ENCODE results near the gene ARID5B.

ARID5B gene

DNA sequence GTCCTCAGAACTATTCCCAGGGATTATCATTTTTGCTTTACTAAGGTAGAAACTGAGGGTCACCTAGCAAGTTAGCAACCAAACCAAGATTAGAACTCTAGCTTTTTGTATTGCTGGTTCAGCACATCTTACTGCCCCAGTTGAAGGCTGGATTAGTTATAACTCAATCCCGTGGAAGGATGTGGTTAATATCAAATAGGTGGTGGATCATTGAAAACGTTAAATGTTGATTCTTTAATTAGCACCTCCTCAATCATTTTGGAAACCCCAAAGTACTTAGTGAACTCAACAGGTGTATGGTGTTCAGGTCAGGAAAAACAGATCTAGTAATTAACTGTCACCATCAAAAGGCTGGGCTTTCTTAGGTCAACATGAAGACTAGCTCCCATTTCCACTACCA, 152.4 kb downstream of the ARID5B start:
- no peak for DNase-seq (ENCODE audit: low read depth)

DNA sequence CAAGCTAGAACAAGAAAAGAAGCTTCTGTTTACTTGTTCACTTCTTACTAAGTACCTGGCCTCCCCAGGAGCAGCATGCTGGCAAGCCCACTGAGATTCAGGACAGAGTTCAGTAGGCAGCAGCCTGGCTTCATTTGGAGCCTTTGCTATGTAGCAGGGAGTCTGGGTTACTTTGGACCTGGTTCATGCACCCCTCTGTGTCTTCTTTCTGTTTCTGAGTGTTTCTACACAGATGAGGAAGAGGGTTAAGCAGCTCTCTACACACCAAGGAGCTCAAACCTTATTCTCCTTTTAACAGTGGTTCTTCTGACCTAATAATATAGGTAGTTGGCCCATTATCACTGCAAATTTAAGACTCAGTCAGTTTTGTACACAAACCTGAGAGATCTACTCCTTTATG, 152.9 kb downstream of the ARID5B start:
- DNase-seq (ENCODE audit: low read depth): no peak

DNA sequence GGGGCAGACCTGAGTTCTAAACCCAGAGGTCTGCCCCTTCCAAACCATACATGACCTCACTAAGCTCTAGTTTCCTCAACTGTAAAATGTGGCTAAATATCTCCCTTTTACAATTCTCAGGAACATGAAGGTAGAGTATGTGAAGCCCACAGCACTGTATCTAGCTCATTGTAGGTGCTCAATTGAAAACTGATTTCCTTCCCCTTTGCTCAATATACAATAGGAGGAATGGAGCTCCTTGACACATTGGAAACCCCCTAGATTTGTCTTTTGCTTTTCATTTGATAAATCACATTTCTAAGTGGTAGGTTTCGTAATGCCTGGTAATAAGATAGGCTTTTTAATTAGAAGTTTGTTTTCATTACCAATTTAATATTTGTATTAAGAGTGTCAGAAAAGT, 153.3 kb downstream of the ARID5B start:
- no peak for DNase-seq (ENCODE audit: low read depth)

DNA sequence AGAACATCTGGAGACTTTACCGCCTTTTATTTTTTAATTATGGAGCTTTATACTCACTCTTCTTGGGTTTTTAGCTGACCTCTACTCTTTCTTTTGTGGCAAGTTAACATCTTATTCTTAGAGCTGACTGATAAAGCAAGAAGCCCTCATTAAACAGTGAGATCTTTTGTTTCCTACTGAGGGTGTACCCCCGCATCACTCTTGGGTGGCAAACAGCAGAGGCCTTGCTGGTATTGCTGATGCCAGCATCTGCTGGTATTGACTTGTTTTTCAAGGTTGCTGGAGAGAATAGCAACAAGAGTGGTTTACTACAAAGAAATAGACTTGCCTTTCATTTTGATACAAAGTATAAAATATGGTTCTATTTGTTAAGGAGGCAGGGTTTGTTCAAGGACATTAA, 154.7 kb downstream of the ARID5B start:
- no peak for DNase-seq (ENCODE audit: low read depth)

DNA sequence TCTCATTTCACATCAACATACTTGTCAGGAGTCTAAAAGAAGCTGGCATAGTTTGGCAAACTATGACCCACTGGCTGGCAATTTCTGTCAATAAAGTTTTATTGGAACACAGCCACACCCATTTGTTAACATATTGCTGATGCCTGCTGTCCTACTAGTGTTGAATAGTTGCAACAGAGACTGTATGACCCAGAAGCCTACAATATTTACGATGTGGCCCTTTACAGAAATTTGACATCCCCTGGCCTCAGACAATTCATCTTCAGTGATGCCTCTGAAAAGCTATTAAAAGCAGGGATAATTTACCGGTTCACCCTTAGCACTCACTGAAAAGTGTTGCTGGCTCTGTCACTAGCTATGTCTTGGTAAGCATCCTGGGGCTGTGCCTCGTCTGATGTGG, 155.2 kb downstream of the ARID5B start:
- DNase-seq (ENCODE audit: low read depth): no peak

DNA sequence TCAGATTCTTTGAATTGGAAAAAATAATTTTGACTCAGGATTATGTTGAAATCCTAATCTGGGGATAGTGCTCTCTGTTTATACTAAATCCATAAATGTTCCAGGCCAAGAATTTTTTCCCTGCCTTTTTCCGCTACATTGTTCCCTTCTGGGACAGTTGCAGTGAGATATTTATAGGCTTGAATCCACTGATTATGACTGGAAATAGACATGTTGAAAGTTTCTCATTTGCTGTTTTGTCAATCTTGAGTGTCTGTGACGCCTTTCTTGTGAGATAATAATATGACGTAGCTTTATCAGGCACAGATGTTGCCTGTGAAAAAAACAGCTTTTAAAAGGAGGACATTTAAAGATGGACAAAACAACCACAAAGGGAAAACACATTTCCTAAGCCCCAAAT, 155.9 kb downstream of the ARID5B start:
- DNase-seq (ENCODE audit: low read depth): no peak

DNA sequence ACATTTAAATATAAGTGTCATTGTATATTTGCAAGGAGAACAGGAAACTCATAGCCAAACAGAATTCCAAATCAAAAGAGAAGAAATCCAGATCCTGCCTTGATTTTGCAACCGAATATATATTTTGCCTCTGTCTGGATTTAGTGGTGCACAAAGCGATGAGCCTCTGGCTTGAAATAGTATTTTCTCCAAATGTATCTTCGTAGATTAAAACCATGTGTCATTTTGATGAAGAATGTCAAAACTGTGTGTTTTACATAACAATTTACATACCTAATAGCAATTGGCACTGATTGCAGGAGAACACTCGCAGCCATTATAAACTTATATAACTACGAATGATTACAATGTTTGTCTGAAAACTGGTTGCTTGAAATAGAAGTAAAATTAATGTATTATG, 156.4 kb downstream of the ARID5B start:
- DNase-seq (ENCODE audit: low read depth): no peak

DNA sequence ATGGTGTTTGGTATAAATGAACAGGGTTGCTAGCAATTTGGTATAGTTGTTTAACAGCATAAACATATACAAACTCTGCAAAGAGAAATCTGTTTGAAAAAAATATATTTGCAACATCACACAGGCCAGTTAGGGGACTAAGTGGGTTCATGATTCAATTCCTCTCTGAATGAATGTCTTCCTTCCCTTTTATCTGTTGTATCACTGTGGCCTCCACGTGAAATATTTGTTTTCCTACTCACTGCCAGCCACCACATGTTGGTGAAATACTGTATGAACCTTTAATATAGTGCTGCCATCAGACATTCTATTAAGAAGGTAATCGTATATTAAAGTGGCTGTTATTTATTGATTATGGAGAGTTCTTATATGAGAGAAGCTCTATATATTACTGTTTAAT, 157.0 kb downstream of the ARID5B start:
- DNase-seq (ENCODE audit: low read depth): no peak

DNA sequence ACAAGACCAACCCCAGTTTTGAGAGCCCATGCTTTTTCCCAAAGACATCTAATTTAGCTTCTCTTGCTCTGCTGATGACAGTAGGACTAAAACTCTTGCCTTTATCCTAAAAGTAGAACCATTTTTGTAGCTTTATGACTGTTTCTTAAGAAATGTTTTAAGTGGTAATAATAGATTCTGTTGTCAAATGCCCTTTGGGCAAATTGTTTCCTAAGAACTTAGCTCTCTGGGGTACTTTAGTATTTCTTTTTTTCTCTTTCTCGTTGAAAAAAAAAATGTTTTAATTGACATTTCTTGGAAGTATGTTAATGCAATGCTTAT, 157.4 kb downstream of the ARID5B start:
- no peak for DNase-seq (ENCODE audit: low read depth)

DNA sequence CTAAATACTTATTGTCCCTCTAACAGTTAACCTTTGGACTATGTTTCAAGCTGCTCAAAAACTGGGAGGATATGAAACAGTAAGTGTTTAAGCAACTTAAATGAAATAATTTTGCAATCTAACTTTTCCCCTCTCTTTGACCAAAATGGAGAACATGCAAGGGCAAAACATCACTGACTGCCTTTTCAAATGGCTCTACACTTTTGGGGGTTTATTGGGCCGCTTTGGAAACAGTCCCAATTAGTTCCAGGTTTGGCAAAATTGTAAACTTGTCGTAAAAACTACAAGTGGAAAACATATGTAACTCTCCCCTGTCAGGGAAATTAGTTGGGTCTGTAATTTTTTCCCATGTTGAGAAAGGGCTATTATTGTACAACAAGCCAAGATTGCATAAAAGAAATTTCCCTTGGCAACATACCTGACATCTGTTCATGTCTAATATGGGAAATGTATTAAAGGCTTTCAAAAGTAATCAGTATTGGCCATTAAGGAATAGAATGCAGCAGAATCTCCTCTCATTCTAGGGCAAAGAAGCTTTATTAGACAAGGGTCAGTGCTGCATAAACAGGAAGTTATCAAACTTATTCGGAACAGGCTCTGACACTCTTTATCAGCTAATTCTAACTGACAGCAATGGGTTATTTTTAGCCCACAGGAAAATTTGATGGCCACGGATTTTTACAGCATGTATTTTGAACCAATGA, 157.9 kb downstream of the ARID5B start:
- DNase-seq (ENCODE audit: low read depth): no peak

DNA sequence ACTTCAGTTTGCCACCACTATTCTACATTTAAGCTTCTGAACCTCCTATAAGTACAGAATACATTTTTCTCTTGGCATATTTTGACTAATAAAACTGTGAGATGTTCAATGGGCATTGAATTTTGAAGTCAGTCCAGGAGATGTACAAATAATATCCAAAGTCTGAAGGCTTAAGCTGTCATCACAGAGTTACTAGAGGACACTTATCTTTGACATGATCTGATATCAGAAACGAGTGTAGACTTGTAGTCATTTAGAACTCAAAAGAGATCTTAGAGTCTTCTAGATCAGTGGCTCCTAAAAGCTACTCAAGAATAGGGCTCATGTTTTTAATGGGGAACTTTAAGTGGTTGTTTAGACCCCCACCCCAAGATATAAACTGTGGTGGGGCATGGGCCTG, 160.5 kb downstream of the ARID5B start:
- DNase-seq (ENCODE audit: low read depth): no peak

DNA sequence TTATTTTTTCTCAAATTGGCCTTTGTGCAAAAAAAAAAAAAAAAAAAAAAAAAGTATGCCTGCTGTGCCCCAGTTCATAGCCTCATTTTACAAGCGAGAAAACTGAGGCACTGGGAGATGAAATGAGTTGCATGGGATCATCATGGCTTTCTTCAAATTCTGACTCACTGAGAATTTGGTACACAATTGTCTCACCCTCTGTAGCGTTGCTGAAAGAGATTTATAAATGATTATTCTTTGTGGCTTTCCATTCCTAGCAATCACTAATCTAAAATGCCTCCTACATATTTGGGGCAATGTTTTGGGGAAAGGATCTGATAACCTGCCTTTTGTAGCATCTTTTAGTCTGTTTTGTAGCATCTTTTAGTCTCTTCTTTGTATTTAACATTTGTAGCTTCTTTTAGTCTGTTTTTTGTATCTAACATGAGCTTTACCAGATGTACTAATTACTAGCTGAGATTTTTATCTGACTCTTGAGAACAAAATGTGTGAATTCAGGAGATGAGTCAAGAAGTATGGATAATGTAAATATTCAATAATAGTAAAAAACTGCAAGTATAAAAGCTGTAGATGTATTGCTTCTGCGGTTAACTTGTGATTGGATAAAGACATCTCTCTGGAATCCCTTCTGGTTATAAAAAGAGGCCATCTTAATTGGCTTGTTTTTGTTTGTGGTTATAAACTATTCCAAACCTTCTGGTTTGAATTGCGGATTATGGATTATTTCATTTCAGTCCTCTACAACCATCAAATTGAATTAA, 161.4 kb downstream of the ARID5B start:
- DNase-seq (ENCODE audit: low read depth): no peak

DNA sequence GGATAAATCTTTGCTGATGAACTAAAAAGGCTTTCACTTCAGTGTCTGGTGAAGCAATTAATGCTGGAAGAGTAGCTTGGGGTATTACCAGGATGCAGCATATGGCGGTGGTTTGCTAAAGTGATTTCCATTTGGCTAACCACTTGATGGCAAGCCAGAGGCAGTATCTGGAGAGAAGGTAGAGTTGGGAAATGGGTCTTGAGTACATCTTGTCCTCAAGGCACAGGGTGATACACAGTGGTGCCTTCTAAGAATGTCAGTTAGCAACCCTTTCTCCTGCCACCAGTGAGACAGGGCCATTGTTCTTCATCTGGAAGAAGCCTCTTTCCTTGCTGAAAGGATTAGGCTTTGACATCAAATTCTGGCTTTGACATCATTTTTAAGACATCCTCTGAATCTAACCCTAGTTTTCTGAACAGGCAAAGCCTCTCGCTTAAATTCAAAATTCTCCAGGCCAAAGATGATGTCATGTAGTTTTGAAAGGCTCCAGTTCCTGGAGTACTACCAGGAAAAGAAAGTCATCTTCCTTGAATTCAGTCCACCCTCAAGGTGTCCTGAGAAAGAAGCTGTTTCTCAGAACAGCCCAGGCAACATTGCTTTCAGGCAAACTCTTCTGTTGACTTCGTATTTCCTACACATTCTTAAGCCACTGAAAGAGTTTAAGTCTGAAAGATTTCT, 162.4 kb downstream of the ARID5B start:
- no peak for DNase-seq (ENCODE audit: low read depth)

DNA sequence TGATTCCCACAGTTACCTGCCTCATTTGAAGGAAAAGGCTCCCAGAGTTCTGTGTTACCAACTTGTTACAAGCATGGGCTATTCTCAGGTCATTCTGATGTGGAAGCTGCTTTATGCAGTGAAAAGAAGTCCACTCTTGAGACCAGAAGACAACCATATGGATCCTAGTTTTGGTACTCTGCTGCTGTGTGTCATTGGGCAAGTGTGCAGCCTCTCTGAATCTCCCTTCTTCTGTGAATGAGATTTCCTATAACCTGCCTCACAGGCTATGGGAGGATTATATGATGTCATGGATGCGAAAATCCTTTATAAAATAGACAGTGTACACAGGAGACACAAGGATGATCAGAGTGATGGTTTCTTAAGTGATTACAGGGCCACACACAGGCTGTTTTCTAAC, 166.1 kb downstream of the ARID5B start:
- no peak for DNase-seq (ENCODE audit: low read depth)

DNA sequence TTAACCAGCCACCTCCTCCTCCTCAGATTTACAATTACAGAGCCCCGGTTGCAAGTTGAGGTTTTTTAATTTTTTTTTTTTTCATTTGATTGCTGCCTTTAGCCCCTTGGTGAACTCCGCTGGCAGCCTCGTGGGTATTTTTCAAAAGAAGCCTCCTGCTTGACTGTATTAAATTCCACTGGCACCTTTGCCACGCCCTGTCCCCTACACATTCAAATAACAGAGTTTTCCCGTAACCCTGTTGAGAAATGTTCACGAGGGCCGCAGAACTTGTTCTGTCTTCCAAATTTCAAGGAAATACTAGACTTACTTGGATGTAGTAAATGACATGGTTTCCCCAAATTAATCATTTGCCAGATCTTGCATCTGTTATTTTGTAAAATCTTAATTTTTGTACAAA, 167.0 kb downstream of the ARID5B start:
- no peak for DNase-seq (ENCODE audit: low read depth)

DNA sequence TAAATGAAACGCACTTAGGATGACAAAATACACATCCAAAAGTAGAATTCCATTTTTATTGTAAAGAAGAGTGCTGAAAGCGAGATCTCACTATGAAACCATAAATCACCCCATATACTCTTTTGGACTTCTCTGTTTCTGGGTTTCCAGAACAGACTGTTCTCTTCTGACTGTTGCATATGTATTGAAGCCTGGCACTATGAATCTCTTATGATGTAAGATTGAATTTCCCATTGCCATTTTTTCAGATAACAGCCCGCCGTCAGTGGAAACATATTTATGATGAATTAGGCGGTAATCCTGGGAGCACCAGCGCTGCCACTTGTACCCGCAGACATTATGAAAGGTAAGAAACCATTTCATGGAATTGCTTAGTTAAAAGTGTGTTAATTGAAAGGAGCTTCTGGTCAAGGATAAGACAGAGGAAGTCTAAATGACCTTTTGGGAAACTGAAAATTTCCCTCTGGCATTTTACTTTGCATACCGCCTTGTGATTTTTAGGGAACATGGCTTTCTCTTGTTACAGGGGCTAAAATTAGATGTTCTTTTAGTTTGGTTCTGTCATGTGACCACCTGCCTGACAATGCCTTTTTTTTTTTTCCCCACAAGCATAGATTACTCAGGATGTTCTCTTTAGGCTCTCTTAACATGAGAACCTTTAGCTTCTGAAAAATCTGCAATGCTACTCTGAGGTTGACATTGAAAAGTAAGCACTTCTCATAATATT, 168.1 kb downstream of the ARID5B start:
- DNase-seq (ENCODE audit: low read depth): no peak

DNA sequence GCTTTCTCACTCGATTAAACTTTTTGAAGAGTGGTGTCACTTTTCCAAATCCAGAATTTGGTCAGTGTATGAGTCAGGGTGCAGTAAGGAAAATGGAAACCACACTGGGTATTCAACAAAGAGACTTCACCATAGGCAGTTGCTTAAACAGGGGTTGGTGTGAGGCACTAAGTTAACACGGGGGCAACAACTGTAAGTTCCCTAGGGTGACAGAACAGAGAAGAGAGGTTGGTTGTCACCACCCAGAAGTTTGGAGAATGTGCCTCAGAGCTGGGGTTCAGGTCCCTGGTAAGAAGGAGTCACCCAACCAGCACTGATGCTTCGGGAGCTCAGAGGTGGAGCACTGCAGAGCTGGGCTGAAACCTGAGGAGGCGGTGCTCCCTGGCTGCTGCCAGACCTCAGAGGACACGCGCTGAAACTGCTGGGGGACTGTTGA, 170.4 kb downstream of the ARID5B start:
- DNase-seq (ENCODE audit: low read depth): no peak

DNA sequence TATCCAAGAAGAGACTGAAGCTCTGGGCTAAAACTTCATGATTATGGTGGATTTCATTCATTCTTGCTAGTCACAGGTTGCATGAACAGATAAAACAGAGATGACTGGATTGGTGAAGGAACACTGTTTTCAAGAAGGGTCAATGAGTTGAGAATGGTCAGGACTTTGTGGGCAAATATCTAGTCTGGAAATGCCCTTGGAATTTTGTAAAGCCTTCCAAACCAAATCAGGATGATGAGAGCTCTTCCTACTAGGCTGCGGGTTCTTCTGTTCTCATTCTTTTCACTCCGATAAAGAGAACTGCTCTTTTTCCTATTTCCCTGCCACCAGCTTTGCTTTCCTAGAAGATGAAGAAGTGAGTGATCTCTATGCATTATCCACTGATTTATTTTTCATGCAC, 171.4 kb downstream of the ARID5B start:
- DNase-seq (ENCODE audit: low read depth): no peak

DNA sequence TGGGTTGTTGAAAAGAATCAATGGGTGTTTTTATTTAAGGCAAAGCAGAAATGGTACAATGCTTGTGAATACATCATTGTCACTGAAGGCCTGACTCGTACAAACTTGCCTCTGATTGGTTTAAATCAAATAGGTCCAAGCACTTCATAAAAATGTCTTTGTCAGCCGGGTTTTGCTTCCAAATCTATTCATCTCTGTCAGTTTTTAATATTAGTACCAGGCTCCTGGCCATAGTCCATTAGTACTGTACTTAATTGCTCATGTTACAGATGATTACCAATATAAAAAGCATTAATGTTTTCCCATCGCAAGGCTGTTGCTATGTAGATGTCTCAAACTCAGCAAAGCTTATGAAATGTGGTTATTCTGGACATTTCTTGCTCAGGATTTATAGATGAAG, 171.9 kb downstream of the ARID5B start:
- no peak for DNase-seq (ENCODE audit: low read depth)

DNA sequence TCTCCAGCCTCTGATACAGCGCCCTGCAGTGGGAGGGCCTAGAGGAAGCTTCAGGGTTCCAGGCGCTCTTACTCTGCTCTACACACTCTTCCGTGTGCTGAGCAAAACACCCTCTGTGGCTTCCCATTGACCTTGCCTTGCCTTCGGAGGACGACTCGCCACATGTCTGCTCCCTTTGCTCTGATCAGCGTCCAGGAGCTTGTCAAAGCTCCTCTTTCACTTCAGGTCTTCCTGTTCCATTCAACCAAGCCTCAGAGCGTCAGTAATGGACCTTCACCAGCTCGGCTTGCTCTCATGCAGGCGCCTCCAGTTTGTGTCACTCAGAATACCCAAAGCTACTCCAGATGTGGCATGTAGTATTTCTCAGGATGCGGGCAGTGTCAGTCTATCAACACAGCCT, 173.9 kb downstream of the ARID5B start:
- DNase-seq (ENCODE audit: low read depth): no peak

DNA sequence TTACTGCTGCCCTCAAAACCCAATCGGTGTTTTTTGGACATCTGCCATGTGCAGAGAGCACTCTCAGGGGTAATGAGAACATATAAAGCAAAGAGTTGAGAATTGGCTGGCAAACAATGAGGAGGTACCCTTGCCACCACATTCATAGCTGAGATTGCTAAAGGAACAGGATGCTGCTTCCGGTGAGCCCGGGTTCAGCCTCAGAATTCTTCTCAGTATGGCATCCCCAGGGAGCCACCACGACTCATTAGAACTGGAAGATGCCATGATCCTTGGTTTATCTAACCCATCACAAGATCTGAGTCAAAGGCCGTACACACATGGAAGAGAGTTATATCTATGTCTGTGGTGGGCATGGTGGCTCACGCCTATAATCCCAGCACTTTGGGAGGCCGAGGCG, 174.4 kb downstream of the ARID5B start:
- DNase-seq (ENCODE audit: low read depth): no peak

DNA sequence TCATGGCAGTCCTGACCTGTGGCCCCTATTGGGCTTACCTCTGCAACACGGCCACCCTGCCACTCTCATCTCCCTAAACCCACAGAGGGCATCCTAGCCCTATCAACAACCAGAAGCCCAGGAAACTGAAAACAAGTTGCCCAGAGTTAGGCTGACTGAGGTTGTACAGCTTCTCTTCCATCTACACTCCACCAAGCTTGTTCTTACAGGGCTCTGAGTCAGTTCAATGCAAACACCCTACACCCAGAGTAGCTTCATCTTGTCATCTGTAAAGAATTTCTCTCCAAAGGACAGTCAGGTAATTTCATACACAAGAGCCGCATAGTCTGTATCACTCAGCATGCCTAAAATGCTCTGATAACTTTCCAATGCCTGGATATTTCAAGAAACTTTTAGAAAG, 175.4 kb downstream of the ARID5B start:
- DNase-seq (ENCODE audit: low read depth): no peak
